HG03565 (cell line): ENCODE results near the gene LRRC18.

Source experiments
- ATAC-seq: cut with Tn5 transposase; IDR thresholded peaks from one replicate; pipeline ENCODE4 v1.9.1; 2021; ENCODE audit warnings: mild to moderate bottlenecking, moderate library complexity; ENCODE audit not compliant: unreplicated experiment

Gene LRRC18

DNA sequence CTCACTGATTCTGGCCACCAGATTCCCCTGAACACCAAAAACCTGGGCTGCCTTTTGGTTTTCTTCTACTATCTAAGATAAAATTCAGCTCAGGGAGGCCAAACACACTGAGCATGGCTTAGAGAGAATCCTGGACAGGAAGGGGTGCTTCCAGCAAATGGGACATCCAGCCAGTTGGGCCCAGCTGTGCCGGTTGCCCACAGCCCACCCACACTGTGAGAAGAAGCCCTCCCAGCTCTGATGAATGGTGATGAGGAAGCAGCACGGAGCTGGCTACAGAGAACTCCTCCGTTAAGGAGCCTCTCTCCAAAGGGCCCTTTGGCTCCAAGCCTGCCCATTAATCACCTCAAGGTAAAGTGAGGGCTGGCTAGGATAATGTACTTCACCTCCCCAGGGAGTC, 15.9 kb downstream of the LRRC18 start:
- ATAC-seq: no peak

DNA sequence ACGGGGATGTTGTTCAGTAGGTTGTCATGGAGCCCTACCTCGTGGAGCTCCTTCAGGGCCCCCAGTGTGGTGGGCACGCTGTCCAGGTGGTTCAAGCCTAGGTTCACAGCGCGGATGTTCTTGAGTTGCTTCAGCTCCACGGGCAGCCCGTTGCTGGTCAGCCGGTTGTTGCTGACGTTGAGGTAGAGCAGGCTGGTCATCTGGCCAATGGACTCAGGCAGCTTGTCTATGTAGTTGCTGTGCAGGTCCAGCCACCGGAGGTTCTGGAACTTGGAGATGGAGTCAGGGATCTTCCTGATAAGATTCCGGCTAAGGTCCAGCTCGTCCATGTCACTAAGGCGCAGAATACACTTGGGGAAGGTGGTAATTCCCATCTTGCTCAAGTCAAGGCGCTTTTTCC, 26.0 kb downstream of the LRRC18 start:
- ATAC-seq: no peak

DNA sequence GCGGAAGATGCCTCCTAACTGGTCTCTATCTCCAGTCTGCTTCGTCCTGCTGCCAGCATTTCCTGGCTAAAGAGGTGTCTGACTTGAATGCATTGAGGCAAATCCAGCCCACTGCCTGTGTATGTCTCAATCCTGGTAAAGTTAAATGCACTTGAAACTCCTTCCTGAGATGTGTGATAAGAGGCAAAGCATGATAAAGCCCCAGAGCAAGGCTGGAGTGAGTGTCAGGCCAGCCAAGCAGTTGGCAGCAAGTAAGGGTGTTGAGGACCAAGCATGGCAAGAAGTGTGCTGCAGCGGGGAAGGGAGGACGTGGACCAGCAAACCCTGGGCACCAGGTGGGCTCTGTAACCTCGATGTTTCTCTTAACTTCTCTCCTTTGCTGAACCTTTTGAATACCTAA, 29.1 kb downstream of the LRRC18 start:
- no peak for ATAC-seq

DNA sequence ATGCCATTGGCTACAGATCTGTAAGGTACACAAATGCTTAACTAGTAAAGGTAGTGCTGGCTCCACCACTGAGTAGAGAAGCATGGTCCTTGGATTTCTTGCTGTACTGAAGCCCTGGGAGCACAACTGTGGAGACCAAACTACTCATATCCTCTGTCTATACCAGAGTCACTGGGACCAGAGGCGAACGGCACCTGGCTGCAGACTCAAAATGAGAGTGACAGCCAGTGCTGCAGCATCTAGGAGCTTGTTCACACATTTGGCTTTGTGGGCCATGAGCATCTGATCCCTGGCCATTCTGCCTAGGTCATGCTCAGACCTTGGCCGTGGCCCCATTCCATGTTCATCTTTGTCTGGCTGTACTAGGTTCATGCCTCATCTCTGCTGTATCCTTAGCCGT, 31.9 kb downstream of the LRRC18 start:
- ATAC-seq: no peak

DNA sequence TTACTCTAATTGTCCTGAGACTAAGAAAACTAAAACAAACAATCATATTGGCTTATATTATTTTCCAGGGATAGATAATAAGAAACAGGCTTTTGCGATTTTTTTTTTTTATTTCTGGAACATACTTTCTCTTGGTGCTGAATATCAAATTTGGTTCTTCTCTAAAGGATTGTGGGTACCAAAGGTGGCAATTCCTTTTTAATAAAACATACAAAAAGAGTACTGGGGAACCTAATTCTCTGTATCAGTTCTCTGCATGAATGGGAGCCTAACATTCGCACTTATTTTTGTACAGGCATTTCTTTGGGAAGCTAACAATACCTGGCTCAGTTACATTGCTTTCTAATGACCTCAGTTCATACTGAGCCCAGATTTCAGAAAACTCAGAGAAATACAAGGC, 32.8 kb downstream of the LRRC18 start:
- no peak for ATAC-seq

DNA sequence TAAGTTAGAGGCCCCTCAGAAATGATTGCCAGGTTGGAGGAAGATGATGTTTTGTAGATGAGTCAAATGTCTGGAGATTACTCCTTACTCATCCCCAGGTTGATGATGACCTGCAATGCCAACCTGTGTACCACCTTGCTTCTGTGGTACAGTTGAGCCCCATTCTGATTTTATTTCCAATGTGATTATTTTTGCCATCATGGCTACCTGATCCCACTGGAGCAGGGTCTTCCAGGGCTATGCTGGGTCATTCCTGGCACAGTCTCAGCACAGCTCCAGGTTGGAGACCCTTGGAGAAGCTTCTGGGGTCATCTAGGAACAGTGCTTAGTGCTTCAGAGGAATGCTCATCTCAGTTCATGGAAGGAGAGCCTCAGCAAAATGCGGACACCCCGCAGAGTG, 34.3 kb downstream of the LRRC18 start:
- ATAC-seq: no peak

DNA sequence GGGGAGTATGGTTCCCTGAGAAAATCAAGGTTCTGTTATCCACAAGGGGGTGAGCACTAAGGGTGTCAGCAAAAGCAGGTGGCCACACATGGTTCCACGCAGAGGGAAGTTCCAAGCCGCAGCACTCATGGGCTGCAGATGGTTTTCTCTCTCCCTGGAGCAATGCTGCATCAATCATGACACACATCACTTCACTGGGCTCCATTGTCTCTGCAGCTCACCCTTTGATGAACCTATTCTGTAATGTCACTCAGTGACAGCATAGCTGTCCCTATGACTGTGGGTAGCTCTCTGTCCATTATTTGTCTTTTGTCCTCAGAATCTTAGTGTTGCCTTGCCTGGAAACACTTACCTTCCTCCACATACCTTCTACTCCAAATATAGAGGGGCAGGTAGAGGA, 34.8 kb downstream of the LRRC18 start:
- no peak for ATAC-seq

DNA sequence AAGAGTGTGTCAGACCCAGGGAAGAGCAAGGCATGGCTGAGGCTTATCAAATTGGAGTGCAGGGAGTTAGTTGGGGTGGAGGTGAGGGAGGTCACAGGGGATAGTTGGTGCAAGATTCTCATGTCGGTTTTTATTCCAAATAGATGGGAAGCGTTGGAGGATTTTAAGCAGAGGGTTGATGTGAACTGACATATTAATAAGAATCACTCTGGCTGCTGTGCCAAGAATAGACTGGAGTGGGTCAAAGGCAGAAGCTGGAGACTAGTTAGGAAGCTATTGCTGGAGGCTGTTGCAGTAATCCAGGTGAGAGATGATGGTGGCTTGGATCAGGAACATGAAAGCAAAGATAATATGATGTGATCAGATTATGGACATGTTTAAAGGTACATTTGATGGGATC, 36.5 kb downstream of the LRRC18 start:
- ATAC-seq: no peak

DNA sequence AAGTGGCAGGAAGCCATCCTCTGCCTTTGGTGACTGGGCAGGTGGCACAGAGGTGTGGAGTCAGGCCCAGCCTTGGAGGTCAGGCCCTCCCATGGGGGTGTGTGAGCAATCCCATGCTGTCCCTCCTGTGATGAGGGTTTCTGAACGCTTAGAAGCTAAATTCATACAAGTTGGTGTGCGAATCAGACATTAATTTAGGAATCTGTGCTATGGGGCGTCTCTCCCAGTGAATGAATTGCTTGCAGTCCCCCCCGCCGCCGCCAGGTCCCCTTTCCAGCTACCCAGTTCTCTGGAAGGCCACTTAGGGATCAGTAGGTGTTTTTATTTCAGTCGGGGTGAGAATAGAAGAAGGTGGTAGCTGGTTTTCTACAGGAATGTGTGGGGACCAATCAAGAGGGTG, 37.5 kb downstream of the LRRC18 start:
- no peak for ATAC-seq

DNA sequence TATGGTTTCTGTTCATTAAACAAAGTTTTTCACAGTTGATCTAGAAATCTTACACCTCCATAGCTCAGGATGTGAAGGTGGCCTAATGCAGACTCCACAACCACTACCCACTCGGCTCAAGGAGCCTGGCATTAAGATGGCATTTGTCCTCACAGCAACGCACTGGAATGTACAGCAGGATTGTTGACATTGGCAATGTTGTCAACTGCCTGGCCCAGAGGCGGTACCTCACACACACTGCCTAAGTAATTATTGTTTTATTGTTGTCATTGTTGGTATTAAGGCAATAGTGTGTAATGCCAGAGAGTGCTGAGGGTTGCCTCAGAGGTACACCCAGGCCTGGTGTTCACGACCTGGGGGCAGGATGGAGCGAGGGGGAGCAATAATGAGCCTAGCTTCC, 38.3 kb downstream of the LRRC18 start:
- ATAC-seq: no peak

DNA sequence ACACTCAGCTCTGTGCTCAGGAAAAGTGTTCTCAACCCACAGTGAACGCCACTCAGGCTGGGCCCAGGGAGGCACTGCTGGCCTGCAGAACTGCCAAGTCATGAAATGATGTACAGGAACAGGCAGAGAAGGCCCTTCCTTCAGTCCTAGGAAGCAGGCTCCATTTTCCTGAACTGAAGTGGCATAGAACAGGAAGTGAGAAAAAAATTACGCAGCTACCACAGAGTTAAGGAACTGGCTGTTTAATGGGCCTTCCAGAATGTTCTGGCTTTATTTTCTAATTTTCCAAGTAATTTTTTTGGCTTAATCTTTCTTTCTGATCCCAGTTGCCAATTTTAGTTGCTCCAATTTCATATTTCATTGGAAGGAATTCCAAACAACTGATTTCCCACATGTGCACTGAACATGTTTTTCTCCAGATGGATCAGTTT, 39.3 kb downstream of the LRRC18 start:
- no peak for ATAC-seq

DNA sequence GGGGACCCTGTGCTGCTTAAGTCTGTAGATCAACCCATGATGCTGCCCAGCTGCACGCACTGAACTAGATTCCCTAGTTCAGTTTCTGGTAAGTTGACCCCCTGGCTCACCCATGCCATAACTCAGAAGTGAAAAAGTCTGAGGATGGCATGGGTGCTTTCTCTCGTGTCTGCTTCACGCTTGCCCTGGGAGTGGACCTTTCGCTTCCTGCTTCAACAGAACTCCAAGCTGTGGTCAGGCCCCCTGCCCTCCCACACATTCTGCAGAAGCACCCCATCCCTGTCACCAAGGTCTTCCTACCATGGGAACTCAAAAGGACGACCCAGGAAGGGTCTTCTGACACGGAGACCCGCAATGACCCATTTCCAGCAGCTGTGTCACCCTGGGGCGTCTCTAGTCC, 39.9 kb downstream of the LRRC18 start:
- ATAC-seq: no peak

DNA sequence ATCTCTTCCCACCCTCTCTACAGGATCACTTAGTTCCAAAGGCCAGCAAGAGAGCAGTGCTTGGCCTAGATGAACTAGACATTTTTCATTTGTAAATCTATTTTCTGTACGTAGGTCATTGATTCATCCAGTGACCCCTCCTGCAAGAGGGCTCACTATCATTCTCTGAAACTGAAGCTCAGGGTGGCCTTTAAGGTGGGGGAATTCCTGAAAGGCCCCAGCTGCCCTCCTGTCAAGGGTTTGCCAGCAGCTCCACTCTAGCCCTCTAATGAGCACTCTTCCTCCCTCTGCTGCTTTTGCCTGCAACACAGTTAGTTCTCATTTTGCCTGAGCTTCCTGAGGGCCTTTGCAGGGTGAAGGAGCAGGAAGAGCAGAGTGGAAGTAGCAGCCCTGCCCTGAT, 41.2 kb downstream of the LRRC18 start:
- ATAC-seq: no peak

DNA sequence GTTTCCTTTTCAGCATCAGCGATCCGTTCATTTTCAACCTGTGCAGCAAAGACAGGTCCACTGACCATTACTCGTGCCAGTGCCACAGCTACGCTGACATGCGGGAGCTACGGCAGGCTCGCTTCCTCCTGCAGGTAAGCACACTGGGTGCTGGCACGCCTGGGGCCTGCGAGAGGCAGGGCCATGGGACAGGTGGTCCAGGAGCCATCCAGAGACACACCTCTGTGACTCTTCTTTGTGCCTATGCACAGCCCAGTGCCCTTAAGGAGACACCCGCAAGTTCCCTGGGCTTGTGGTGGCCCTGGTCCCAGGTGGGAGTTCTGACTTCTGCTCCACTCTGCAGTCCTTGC, 42.2 kb downstream of the LRRC18 start:
- ATAC-seq: no peak

DNA sequence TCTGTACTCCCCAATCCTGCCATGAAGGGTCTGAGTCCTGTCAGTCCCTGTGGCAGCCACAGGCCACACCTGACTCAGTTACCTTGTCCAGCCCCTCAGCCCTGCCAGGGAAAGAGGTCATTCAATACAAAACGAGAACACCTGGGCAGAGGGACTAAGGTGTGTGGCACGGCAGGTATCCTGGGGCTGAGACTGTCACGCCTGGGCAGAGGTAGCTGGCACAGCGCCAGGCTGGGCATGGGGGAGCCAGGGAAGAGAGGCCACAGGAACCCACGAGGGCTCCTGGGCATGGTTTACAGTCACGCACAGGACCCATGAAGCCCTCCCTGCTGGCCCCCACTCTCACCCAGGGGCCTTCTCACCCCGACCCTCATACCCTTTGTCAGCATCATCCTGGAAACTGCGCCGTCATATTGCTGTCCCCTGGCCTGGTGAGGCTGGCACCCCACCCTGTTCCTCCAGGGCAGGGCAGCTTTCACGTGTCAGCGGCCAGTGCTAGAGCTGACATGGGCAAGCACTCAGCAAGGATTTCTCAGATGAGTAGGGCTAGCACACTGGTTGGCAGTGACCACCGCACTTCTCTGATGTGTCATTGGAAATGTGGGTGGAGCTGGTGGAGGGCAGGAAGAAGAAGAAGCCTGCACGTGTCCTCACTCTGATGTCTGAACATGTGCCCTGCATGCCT, 42.7 kb downstream of the LRRC18 start:
- ATAC-seq: no peak

DNA sequence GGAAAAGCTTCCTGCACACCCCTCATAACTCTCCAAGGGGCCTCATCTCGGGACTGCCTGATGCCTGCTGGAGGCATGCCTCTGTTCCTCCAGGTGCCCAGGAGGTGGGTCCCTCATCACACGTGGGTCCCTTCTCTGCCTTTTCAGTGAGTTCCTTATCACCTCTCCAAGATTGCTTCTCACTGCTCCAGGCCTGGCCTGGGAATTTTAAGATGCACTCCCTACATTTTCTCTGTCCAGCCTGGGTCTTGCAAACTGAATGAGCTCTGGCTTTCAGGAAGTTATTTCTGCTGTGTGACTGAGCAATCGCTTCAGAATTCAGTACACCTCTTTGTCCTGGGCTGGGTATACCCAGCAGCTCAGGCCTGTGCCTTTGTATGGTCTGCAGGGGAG, 43.8 kb downstream of the LRRC18 start:
- no peak for ATAC-seq

DNA sequence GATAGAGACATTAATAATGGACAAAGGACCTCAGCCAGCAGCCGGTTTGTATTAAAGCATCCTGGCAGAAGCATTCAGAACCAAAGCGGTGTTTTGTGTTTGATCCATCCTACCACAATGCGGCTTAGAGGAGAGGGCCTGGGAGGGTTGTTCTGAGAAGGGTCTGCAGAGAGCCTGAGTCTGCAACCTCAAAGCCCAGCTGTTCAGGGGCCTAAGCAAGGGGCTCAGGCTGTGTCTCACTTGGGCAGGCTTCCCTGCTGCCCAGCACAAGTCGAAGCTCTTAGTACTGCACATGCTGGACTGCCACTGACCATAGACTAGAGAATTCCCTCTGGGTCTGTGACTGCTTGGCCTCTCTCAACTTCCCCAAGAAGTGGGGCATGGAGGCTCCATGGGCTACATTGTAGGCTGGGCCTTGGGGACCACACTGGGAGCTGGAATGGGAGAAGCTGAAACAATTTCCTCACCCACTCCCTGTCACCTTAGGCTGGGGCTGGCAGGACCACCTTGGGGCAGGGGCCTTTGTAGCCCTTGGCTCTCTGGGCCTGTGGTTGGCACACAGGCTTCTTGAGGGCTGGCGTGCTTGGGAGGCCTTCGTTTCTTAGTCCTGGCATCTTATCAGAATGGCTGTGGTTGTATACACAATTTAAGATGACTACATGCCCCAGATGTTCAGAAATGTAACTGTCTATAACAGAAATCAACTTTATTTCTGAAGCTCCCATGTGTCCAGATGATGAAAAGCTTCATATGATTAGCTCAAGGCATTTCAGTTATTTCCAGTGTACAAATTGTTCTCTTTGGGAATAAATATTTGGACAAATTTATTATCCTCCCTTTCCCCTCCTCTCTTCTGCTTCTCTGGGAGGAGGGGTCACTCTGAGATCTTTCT, 44.5 kb downstream of the LRRC18 start:
- ATAC-seq: no peak

DNA sequence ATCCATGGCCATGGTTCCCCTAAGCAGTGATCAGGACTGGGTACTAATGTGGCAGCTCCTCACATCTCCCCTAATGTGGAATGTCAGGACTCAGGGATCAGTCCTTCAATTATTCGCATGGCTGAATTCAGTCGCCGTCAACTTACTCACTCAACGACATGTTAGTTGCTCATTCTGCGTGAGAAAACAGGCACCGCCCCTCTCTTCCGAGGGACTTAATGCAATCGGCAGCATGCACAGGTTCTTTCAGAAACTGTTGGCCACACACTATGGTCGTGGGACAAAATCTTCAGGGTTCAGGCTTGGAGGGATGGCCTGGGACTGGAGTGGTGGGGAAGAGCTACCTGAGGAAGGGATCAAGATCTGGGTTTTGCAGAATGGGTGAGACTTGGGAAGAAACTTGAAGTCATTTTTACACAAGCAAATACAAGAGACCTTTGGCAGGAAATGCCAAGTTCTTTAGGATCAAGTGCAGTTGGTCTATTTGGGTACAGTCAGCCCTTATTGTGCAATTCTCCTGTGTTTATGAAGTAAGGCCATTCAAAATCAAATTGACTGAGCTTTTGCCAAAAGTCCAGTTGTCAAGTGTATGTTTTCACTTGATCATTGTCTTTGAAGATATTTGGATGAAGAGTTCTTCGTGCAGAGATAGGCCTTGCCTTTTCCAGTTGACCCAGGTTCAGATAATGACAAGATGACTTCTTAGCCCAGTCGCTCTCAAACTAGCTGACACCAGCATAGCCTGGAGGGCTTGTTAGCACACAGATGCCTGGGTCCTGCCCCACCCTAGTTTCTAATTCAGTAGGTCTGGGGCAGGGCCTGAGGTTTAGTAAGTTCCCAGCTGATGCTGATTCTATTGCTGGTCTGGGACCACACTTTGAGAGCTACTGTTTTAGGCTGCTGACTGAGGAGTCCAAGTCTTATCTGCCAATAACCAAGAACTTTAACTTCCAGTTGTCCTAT, 48.5 kb downstream of the LRRC18 start:
- no peak for ATAC-seq

DNA sequence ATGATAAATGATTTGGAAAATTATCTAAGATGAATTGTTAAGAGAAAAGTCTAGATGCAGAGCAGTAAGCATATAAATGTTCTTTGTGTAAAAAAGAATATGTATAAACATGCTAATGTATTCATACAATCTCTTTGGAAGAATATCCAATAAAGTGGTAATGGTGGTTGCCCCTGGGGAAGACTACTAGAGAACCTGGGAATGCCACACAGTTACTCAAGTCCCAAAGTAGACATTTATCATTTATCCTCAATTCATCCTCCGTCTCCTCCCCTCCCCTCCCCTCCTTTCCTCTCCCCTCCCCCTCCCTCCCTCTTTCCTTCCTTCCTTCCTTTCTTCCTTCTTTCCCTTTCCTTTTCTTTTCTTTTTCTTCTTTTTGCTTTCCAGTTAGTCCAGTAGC, 51.7 kb downstream of the LRRC18 start:
- ATAC-seq: no peak

DNA sequence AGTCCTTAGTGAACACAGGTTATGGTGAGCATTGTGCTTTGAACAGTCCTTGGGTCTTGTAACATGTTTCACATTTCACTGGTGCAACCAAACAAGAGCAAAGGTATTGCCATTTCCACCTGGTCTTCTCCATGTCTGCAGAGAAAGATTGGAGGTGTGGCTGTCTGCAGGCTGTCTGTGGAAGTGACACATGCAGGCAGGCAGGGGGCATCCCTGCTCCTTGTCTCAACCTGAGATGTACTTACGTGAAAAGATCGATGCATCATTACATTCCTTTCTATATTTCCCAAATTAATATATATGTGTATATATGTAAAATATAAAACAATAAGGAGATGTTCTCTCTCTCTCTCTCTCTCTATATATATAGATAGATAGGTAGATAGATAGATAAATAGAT, 54.3 kb downstream of the LRRC18 start:
- ATAC-seq: no peak
